GM21576 (cell line): ENCODE measurements around the gene PPAT.
"Not testable (repeated sequence)": the region's sequence is repeated elsewhere in the genome, so short reads cannot be mapped to it uniquely, and the experiment has no call there.

Experiments used
- ATAC-seq: cut with Tn5 transposase; IDR thresholded peaks from one replicate; pipeline ENCODE4 v1.9.1; 2021; ENCODE audit warnings: mild to moderate bottlenecking, moderate library complexity; ENCODE audit not compliant: unreplicated experiment

PPAT gene

DNA sequence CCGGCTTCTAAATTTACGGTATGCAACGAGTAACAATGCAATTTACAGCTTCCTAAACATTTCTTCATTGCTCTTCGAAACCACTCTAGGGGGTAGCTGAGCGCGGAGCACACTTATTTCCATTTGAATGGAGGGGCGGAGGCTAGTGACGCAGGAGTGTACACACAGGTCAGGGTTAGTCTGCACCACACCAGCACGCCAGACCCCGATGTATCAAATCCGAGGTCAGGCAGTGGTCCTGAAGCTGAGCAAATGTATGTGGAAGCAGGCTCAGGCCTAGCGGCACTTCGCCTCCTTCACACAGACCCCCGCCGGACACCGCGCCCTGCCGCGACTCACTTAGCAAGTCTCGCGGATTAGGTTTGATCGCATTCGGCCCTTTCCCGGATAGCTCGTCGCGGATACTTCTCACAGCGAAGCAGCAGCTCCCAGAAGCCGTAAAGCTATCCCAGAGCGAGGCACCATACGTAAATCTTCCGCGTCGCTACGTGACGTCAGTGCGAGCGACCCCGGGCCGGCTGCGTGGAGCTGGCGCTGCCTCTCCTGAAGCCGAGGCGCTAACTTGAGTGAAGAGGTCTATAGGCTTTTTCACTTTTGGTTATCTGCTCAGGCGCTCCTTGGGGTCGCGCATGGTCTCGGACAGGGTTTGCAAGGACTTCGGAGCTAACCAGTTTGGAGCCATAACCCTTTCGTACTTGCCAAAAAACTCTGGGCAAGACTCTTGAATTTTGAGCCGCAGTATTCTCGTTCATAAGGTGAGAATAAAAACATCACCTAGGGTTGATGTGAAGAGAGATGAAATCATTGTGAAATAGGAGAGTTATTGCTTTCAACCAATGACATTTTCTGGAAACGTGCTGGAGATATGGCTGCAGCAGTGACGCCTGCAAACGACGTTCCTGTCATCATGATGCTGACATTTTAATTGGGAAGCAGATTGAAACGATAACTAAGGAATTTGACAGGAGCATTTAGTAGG is 48.1 kb downstream of the PPAT start, which contains the start of gene AASDH:
TSS of gene AASDH (minus strand) at position 469 of the 979 bp plus-strand sequence. CDS start 3,192 bp downstream, outside the sequence.
- ATAC-seq, result peak; percentile 96

DNA sequence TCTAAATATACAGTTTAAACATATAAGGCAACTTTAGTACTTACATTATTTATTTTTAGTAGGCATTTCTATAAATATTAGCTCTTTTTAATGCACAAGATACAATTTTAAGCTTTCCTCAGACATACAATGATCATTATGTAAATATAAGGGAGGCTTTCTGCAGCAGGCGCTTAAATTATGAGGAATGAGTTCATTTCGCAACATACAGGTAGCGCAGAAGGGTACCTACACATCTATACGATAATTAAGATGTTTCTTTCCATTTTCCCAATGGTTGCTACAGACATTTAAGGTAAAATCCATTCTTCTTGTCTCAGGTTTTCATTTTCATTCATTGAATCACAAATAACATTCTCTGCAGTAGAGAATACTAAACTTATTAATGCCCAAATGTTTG is 49.3 kb downstream of the PPAT start:
- no peak for ATAC-seq

DNA sequence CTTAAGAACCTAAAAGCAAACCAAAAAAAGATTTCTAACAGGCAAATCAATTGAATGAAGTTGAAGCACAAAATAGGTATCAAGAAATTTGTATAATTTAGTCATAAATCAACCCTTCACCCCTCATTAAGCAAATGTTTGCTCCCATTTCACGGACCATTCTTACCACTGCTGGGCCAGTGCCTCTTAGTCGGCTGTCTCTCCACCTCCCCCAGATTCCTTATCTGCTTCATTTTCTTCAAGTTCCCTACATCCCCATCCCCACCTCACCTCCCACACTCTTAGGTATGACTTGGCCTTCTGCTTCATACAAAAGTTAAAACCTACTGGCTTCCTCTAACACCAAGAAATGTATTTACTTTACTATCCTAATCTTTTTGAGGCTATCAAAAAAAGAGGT is 60.0 kb downstream of the PPAT start:
- no peak for ATAC-seq

DNA sequence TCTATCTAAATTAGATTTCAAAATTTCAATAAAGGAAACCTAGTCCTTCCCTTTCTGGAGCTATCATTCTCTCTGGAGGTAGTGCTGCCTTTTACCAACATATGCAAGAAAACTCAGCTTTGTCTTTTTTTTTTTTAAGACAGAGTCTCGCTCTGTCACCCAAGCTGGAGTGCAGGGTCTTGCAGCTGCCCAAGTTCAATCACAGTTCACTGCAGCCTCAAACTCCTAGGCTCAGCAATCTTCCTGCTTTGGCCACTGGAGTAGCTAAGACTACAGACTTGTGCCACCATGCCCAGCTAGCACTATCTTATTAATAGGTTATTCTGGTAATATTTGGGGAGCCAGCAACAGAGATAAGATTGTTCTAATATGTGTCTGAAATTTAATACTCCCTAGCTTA is 60.5 kb downstream of the PPAT start:
- no peak for ATAC-seq

DNA sequence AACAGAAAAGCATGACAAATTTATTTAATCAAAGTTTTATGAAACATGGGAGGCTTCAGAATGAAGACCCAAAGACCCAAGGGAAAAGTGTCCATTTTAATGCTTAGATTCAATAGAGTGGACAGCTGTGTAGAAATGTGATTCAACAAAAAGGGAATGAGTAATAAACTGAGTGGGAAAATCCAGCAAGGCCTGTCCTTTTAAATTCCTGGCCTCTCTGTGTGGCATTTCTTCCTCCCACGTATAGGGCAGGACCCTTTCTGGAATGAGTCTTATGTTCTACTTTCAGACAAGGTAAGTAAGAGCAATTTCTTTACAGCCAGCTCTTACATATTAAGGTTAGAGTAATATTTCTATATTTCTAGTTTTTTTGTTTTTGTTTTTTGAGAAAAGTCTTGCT is 62.6 kb downstream of the PPAT start:
- no peak for ATAC-seq

DNA sequence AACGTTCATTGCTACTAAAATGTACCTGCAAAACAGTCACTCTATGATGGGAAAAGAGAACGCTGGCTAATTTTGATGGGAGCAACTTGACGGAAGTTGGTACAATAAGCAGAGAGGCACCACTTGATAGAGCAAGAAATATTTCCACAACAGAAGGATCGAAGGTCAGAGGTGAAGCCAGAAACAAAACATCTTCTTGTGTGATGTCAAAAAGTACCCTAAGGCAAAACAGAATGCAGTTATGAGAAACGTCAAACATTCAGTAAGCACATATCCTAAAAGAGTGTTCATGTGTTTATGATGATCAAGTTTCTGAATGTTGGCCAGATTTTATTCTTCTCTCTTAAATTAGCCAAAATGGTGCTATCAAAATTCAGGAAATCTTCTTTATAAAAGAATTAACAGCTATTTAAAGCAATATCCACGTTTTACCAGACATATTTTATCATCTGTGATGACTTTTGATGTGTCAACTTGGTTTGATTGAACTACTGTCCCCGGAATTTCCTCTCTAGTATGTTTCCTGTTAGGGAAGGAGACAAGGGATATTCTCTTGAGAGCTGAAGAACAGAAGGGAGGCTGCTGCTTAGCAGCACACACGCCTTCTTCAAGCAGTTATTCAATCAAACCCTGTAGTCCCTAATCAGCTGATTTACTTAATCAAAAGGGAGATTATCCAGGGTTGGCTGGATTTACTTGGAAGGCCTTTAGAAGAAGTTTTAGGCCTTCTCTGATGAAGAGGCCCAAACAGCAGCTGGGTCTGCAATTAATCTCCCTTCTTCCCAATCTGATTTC is 63.8 kb downstream of the PPAT start:
- no peak for ATAC-seq

DNA sequence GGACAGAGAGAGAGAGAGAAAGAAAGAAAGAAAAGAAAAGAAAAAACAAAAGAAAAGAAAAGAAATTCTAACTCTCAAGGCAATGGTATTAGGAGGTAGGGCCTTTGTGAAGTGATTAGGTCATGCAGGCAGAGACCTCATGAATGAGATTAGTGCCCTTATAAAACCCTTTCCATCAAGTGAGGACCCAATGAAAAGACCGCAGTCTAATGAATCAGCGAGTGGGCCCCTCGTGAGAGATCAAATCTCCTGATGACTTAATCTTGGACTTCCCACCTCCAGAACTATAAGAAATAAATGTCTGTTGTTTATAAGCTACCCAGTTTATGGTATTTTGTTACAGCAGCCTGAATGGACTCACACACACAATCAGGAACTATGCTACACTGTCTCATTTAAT is 65.0 kb downstream of the PPAT start:
- ATAC-seq, result no peak

DNA sequence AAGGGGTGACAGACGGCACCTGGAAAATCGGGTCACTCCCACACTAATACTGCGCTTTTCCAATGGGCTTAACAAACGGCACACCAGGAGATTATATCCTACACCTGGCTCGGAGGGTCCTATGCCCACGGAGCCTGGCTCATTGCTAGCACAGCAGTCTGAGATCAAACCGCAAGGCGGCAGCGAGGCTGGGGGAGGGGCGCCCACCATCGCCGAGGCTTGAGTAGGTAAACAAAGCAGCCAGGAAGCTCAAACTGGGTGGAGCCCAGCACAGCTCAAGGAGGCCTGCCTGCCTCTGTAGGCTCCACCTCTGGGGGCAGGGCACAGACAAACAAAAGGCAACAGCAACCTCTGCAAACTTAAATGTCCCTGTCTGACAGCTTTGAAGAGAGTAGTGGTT is 72.4 kb downstream of the PPAT start:
- ATAC-seq, result not testable (repeated sequence)

DNA sequence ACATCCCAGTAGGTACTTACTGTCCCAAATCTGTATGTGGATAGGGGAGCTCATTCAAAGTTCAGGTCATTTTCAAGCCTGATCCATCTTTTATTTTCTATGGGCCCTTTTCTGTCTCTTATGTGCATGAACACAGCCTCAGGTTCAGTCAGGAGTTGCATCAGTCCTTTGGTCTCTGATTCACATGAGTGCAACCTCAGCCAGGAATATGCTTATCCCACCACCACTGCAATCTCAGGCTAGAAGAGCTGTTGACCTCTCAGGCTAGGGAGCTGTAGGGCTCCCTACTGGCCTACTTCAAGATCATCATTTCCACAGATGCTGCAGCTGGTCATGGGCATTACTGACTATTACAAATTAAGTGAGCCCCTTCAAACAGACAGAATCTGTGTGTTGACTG is 75.3 kb downstream of the PPAT start:
- ATAC-seq, result no peak

DNA sequence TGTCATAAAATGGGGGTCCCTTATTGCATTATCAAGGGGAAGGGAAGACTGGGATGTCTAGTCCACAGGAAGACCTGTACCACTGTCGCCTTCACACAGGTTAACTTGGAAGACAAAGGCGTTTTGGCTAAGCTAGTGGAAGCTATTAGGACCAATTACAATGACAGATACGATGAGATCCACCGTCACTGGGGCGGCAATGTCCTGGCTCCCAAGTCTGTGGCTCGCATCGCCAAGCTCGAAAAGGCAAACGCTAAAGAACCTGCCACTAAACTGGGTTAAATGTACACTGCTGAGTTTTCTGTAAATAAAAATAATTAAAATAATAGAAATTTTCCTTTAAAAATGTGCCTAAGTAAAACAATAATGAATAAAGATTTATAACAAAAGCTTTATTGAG is 78.8 kb downstream of the PPAT start:
- no peak for ATAC-seq

DNA sequence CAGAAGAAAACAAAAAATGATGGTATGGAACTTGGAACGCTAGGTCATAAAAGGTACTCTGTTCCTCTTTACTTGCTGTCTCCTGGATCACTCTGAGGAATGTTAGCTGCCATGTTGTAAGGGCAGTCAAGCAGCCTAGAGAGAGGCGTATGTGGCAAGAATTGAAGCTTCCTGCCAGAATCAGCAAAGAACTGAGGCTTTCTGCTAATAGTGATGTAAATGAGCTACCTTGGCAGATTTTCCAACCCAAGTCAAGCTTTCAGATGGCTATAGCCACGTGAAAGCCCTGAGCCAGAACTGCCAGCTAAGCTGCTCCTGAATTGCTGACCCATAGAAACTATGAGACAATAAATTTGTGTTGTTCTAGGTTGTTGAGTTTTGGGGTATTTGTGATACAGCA is 86.8 kb downstream of the PPAT start:
- no peak for ATAC-seq

DNA sequence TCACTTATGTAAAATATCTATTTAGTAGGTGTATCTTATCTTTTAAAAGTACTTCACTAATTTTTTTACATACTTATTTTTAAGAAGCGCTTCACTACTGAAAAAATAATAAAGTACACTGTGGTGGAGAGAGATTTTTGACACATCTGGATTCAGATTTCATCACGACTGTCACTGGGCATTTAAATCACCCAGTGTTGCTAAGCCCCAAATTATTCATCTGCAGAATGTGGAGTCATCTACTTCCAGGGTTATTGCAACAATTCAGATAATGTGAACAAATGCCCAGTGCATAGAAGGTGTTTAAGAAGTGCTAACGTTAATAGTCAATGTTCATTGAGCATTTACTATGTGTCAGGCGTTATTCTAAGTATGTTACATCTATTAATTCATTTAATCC is 90.0 kb downstream of the PPAT start:
- ATAC-seq, result no peak
